HK-2 (cell line): ENCODE measurements around the gene SDHB.

Source experiments
- DNase-seq: peaks from one replicate; pipeline ENCODE4 v3.0.0-alpha.2; 2018; ENCODE audit not compliant: unreplicated experiment

Gene SDHB

DNA sequence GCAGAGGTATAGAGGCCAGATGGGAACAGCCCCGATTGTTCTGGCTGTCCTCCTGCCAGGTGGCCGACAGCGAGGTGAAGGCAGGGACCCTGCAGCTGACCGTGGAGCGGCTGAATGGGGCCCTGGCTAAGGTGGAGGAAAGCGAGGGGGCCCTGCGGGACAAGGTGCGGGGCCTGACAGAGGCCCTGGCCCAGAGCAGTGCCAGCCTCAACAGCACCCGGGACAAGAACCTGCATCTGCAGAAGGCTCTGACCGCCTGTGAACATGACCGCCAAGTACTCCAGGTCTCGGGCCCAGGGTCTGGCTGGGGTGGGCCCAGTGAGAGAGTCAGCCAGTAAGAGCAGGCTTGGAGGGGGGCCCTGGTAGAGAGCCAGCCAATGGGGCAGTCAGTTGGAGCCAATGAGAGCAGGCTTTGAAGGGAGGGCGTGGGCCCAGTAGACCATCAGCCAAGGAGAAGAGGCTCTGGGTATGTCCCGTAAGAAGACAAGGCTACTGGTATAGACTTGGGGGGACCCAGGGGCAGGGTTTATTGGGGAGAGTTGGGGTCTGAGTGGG lies 84.7 kb downstream of the SDHB start:
- no peak for DNase-seq
